ENCODE results near the gene BARX1. TPM values are rescaled to one million over a fixed set of nuclear protein-coding genes. Genes with fewer than 3 reads are reported as not detected.
"Not testable (repeated sequence)": the region's sequence is repeated elsewhere in the genome, so short reads cannot be mapped to it uniquely, and the experiment has no call there.

Gene BARX1
- total RNA-seq, 2 experiments from 2014 or later: 0.20 to 0.28 TPM

DNA sequence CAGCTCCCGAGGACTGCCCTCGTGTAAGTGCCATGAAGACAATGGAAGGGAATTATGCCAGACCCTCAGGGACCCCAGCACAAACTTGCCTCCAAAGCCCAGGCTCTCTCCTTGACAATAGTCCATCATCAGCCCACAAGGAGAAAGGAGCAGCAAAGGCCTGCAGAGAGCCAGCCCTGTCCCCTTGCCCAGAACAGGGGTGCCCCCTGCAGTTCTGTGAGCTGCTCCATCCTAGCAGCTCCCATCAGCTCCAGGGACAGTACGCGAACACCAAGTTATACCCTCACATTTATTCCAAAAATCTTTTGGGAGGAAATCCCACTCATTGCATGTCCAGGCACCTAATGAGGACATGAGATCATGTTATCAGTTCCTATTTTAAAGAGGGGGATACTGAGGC is 11.1 kb downstream of the BARX1 start:
- H3K27ac Mint-ChIP-seq: no peak overlapping the region
- POLR2A ChIA-PET: no interaction called here

DNA sequence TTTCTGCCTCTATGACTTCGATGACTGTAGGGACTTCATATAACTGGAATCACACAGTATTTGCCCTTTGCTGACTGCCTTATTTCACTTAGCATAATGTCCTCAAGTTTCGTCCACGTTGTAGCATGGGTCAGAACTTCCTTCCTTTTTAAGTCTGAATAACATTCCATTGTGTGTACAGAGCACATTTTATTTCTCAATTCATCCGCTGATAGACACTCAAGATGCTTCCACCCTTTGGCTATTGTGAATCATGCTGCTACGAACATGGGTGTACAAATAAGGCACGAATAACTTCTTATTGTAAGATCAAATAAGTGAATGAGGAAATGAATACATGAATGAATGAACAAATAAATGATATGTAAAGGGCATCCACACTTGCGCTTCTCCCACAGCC is 13.0 kb downstream of the BARX1 start:
- CTCF ChIA-PET: interaction anchor here (1.2 kb wide), 1 partner anchor 115 kb away, joined by 3 read pairs; no protein-coding TSS in a partner anchor
- Mint-ChIP-seq H3K4me1 (peaks cover 14% of the 10 kb centered on the region), H3K9me3 (no peaks in the 10 kb centered on the region)

More for the DNA sequence above, 11.1 kb downstream of the BARX1 start:
- H3K4me3 Mint-ChIP-seq: no peak overlapping the region
- no peak for DNase-seq
- CTCF ChIA-PET: interaction anchor here (1.0 to 1.6 kb wide), 3 partner anchors 18 to 262 kb away, joined by 3 to 7 read pairs (median 3); no protein-coding TSS in a partner anchor
- H3K4me1 Mint-ChIP-seq: peaks cover 14% of the 10 kb centered on the region
- H3K36me3 Mint-ChIP-seq (ENCODE audit: low read depth): no peaks in the 10 kb centered on the region
- H3K27me3 Mint-ChIP-seq: peaks cover 75% of the 10 kb centered on the region
- no peaks in the 10 kb centered on the region for H3K9me3 Mint-ChIP-seq

DNA sequence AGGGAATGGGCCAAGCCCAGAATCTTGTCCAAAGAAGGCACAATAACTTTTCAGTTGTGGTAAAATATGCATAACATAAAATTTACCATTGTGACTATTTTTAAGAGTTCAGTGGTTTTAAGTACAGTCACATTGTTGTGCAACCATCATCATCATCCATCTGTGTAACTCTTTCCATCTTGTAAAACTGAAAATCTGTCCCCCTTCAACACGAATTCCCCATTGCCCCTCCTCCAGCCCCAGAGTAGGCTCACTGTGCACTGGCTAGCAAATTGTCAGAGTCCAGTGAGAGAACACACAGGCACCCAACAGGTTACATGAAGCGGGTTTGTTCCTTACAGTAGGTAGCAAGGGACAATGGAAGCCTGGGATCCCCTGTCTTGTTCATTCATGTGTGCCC is 13.7 kb downstream of the BARX1 start:
- ChIA-PET CTCF (no interaction called here), POLR2A (no interaction called here)
- no peak overlapping the region for H3K4me3 Mint-ChIP-seq

More for the DNA sequence above, 13.0 kb downstream of the BARX1 start:
- no peak for DNase-seq
- H3K4me3 Mint-ChIP-seq: no peak overlapping the region
- no peaks in the 10 kb centered on the region for H3K36me3 Mint-ChIP-seq (ENCODE audit: low read depth)
- POLR2A ChIA-PET: no interaction called here
- peaks cover 65% of the 10 kb centered on the region for H3K27me3 Mint-ChIP-seq
- H3K27ac Mint-ChIP-seq: no peak overlapping the region

DNA sequence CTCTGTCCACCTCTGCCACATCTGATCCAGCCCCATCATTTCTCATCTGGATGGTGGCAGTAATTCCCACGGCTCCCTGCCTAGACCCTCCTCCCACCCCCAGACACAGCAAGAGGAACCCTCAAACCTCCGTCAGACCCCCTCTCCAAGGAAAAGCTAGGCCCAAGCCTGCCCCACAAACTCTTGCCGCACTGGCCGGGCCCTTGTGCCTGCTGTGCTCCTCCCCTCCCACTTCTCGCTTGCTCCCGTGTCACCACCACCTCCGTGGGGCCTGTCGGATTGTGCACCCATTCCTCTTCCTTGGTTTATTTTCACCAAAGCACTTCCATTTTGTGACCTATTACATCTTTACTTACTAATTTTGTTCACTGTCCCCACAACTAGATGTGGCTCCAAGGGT is 14.2 kb downstream of the BARX1 start:
- POLR2A ChIA-PET: no interaction called here
- Mint-ChIP-seq H3K4me3 (no peak overlapping the region), H3K4me1 (peaks cover 7% of the 10 kb centered on the region), H3K27ac (no peak overlapping the region), H3K36me3 (ENCODE audit: low read depth) (no peaks in the 10 kb centered on the region), H3K9me3 (no peaks in the 10 kb centered on the region), H3K27me3 (peaks cover 55% of the 10 kb centered on the region)
- CTCF ChIA-PET: no interaction called here
- DNase-seq: no peak

More for the DNA sequence above, 13.7 kb downstream of the BARX1 start:
- Mint-ChIP-seq H3K27me3 (peaks cover 58% of the 10 kb centered on the region), H3K27ac (no peak overlapping the region), H3K4me1 (peaks cover 12% of the 10 kb centered on the region), H3K9me3 (no peaks in the 10 kb centered on the region), H3K36me3 (ENCODE audit: low read depth) (no peaks in the 10 kb centered on the region)
- DNase-seq: no peak

DNA sequence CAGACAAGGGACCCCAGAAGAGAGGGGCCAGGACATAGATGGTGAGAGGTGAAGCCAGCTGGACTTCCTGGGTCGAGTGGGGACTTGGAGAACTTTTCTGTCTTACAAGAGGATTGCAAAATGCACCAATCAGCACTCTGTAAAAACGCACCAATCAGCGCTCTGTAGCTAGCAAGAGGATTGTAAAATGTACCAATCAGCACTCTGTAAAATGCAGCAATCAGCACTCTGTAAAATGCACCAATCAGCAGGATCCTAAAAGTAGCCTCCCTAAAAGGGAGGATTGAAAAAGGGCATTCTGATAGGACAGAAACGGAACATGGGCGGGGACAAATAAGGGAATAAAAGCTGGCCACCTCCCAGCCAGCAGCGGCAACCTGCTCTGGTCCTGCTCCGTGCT is 15.6 kb downstream of the BARX1 start:
- H3K36me3 Mint-ChIP-seq (ENCODE audit: low read depth); H3K4me3 Mint-ChIP-seq; H3K4me1 Mint-ChIP-seq; DNase-seq; H3K9me3 Mint-ChIP-seq; POLR2A ChIA-PET; CTCF ChIA-PET; H3K27ac Mint-ChIP-seq: not testable (repeated sequence)
- peaks cover 48% of the 10 kb centered on the region for H3K27me3 Mint-ChIP-seq

DNA sequence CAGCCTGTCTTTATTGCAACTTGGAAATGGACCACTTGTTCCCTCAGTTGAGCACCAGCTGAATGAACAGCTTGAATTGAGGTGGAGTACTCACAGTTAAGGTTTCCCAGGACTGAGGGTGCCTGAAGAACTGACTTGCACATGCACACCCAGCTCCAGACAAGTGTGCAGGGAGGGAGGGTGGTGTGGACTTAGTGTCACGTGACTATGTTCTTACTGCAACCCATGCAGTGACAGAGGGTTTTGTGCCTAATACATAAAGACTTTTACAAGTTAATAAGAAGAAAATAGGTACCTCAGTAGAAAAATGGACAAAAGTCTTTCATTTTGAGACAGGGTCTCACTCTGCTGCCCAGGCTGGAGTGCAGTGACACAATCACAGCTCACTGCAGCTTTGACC is 18.0 kb downstream of the BARX1 start:
- no peaks in the 10 kb centered on the region for H3K4me1 Mint-ChIP-seq
- DNase-seq: no peak
- no peak overlapping the region for H3K4me3 Mint-ChIP-seq
- H3K9me3 Mint-ChIP-seq: no peaks in the 10 kb centered on the region
- no peak overlapping the region for H3K27ac Mint-ChIP-seq
- H3K36me3 Mint-ChIP-seq (ENCODE audit: low read depth): no peaks in the 10 kb centered on the region
- POLR2A ChIA-PET: no interaction called here
- peaks cover 31% of the 10 kb centered on the region for H3K27me3 Mint-ChIP-seq
- CTCF ChIA-PET: interaction anchor here (0.6 kb wide), 1 partner anchor 9 kb away, joined by 3 read pairs; no protein-coding TSS in a partner anchor

DNA sequence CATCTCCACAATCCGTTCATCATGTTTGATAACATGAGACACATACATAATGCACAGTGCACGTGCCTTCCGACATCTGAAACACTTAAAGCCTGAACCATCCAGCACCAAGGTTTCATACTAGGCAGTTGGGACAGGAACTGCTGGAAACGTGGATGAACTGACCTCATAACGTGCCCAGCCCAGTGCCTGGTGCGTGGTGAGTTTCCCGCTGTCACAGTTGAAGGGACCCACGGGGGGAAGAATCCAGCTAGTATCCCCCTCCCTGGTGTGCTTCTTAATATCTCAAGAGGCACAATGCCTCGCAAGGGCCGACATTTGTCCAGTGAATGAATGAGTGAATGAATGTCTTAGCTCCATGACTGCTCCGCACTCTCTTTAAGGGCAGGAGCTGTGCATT is 23.2 kb downstream of the BARX1 start:
- DNase-seq: no peak
- H3K27ac Mint-ChIP-seq: no peak overlapping the region
- POLR2A ChIA-PET: no interaction called here
- H3K27me3 Mint-ChIP-seq: peaks cover 21% of the 10 kb centered on the region
- CTCF ChIA-PET: no interaction called here
- H3K36me3 Mint-ChIP-seq (ENCODE audit: low read depth): no peaks in the 10 kb centered on the region
- no peak overlapping the region for H3K4me3 Mint-ChIP-seq
- H3K9me3 Mint-ChIP-seq: no peaks in the 10 kb centered on the region
- no peaks in the 10 kb centered on the region for H3K4me1 Mint-ChIP-seq

DNA sequence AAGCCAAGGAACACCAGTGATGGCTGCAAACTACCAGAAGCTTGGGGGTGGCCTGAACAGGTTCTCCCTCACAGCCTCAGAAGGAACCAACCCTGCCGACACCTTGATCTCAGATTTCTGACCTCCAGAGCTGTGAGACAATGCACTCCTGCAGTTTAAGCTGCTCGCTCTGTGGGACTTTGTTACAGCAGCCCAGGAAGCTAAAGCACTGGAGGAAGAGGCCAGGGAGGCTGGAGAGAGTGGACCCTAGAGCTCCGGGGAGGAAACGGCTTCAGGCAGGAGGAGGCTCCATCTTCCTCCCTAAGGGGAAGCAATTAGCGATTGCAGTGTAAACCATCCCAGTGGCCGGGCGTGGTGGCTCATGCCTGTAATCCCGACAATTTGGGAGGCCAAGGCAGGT is 25.1 kb downstream of the BARX1 start:
- Mint-ChIP-seq H3K27me3 (peaks cover 15% of the 10 kb centered on the region), H3K9me3 (no peaks in the 10 kb centered on the region), H3K4me3 (no peak overlapping the region), H3K27ac (no peak overlapping the region), H3K4me1 (no peaks in the 10 kb centered on the region), H3K36me3 (ENCODE audit: low read depth) (no peaks in the 10 kb centered on the region)
- no peak for DNase-seq
- ChIA-PET CTCF (no interaction called here), POLR2A (no interaction called here)

DNA sequence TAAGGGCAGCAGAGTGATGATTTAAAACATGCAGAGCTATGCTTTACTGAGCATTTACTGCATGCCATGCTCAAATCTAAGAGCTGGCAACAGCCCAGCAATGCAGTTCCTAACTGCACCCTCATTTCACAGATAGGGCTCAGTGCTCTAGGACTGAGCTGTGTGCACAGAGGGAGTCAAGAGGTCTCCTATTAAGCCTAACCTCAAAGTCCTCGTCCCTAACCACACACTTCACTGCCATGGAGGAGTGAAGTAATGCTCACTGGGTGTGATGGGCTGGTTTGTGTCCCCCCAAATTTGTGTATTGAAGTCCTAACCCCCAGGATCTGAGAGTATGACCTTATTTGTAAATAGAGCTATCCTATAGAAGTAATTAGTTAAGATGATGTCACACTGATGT is 25.9 kb downstream of the BARX1 start:
- CTCF ChIA-PET: no interaction called here

DNA sequence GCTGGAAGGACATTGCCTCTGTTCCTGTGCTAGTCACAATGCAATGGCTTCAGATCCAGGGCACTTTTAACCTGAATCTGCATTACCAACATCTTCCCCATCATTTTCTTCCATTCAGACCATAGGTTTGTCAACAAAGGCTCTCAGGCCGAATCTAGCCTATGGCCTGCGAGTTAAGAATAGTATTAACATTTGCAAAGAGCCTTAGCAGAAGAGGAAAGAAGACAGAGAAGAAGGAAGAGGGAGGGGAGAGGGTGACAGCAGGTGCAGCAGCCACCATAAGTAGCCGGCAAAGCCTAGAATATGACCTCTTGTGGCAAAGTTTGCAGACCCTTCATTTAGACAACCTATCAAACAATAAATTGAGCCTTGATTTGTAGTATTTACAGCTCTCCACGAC is 32.6 kb downstream of the BARX1 start:
- DNase-seq: no peak
- no peaks in the 10 kb centered on the region for H3K4me1 Mint-ChIP-seq
- no peaks in the 10 kb centered on the region for H3K36me3 Mint-ChIP-seq (ENCODE audit: low read depth)
- no peak overlapping the region for H3K27ac Mint-ChIP-seq
- no peaks in the 10 kb centered on the region for H3K27me3 Mint-ChIP-seq
- H3K4me3 Mint-ChIP-seq: no peak overlapping the region
- ChIA-PET POLR2A (no interaction called here), CTCF (no interaction called here)
- H3K9me3 Mint-ChIP-seq: no peaks in the 10 kb centered on the region

More for the DNA sequence above, 25.9 kb downstream of the BARX1 start:
- Mint-ChIP-seq H3K4me1 (no peaks in the 10 kb centered on the region), H3K27me3 (peaks cover 12% of the 10 kb centered on the region), H3K36me3 (ENCODE audit: low read depth) (no peaks in the 10 kb centered on the region), H3K4me3 (no peak overlapping the region), H3K27ac (no peak overlapping the region), H3K9me3 (no peaks in the 10 kb centered on the region)
- DNase-seq: no peak
- POLR2A ChIA-PET: no interaction called here

DNA sequence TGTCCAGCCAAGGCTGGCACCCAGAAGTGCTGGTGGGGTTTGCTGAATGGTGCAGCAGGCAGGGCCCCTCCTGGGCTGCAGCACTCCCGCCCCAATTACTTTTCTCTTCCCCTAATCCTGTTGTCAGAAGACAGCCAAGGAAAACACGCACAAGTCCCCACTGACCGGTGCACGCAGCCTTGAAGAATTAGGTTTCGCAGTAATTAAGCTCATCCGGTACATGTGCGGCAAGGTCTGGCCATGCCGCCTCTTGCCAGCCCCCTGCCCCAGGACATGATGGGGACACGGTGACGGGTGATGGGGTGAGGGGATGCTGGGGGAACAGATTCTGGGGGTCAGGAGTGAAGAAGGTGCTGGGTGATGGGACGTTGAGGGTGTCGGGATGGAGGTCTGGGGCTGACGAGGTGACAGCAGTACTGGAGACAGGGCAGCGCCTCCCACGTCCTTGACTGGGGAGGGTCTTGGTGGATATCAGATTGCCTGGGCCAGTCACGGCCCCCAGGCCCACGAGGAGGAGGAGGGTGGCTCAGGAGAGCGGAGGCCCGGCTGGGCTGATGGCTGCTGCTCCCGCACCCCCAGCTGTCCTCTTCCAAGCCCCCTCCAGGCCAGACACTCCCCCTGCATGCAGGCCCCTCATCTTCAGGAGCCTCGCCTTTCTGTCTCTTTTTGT is 34.9 kb downstream of the BARX1 start:
- no peaks in the 10 kb centered on the region for H3K36me3 Mint-ChIP-seq (ENCODE audit: low read depth)
- H3K4me3 Mint-ChIP-seq: no peak overlapping the region
- no peak overlapping the region for H3K27ac Mint-ChIP-seq
- DNase-seq: no peak
- no peaks in the 10 kb centered on the region for H3K4me1 Mint-ChIP-seq
- no peaks in the 10 kb centered on the region for H3K27me3 Mint-ChIP-seq
- POLR2A ChIA-PET: no interaction called here
- CTCF ChIA-PET: no interaction called here
- no peaks in the 10 kb centered on the region for H3K9me3 Mint-ChIP-seq

DNA sequence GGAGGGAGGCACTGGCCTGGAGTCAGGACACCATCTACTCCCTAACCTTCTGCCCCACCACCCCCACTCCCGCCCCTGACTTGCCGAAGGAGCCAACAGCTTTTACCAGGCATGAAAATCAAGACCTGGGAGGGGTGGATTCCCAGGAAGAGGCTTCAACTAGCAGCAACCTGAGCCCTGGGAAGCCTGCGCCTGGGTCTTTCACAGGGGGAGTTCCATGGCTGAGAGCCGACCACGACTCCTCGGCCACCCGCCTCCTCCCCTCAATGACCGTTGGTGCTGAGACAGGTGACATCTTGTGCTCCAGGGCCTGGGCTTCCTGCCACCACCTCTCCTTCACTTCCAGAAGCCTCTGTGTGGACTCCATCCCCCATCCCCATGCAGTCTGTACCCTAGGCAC is 37.1 kb downstream of the BARX1 start:
- no peaks in the 10 kb centered on the region for H3K9me3 Mint-ChIP-seq
- H3K4me1 Mint-ChIP-seq: no peaks in the 10 kb centered on the region
- H3K27ac Mint-ChIP-seq: no peak overlapping the region
- H3K36me3 Mint-ChIP-seq (ENCODE audit: low read depth): no peaks in the 10 kb centered on the region
- CTCF ChIA-PET: no interaction called here
- DNase-seq: no peak
- H3K4me3 Mint-ChIP-seq: no peak overlapping the region
- POLR2A ChIA-PET: no interaction called here
- no peaks in the 10 kb centered on the region for H3K27me3 Mint-ChIP-seq

DNA sequence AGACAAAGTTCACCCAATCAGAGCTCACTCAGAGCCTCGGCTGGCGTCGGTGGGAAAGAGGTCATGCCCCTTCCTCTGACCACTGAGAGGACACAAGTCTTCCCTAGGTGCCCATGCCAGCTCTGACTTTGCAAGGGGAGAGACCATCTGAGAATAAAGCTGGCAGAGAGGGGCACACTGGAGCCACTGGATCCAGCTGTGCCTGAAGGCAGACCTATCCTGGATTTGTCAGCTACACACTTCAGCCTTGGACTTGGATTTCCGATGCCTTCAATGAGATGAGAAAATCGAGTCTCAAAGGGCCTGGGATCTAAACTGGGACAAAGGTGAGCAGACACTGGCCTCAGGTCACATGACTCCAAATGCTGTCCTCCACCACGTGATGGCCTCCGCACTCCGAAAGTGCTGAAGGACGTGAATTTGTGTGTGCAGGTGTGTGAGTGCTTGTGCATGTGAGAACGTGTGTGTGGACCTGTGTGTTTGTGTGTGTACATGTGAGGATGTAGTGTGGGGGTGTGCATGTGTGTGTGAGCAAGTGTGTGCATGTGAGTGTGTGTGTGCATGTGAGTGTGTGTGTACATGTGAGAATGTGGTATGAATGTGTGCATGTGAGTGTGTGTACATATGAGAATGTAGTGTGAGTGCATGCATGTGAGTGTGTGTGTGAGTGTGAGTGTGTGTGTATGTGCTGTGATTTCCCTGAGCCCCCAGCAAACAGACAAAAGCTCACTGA is 37.9 kb downstream of the BARX1 start:
- CTCF ChIA-PET: no interaction called here
- no peaks in the 10 kb centered on the region for H3K9me3 Mint-ChIP-seq
- POLR2A ChIA-PET: no interaction called here
- peaks cover 3% of the 10 kb centered on the region for H3K4me1 Mint-ChIP-seq
- no peak overlapping the region for H3K4me3 Mint-ChIP-seq
- H3K27ac Mint-ChIP-seq: no peak overlapping the region
- H3K27me3 Mint-ChIP-seq: no peaks in the 10 kb centered on the region
- H3K36me3 Mint-ChIP-seq (ENCODE audit: low read depth): no peaks in the 10 kb centered on the region
- no peak for DNase-seq

DNA sequence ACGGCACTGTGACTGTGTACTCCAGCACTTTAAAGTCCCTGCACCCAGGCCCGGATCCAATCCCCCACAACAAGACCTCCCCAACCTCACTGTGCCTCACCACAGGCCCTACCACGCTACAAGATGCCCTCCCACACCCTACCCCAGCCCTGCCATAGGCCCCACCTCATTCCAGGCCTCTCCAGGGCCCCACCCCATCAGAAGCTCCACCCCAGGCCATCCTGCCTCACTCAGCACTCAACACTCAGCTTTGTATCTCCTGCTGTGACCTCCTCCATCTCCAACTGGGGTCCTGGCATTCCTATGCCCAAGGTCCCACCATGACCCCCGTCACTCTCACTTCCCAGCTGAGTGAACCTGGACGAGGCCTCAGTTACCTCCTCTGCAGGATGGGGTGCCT is 38.8 kb downstream of the BARX1 start:
- Mint-ChIP-seq H3K27ac (no peak overlapping the region), H3K36me3 (ENCODE audit: low read depth) (no peaks in the 10 kb centered on the region), H3K4me3 (no peak overlapping the region), H3K9me3 (no peaks in the 10 kb centered on the region), H3K27me3 (no peaks in the 10 kb centered on the region), H3K4me1 (peaks cover 3% of the 10 kb centered on the region)
- ChIA-PET POLR2A (no interaction called here), CTCF (interaction anchor here (1.3 kb wide), 1 partner anchor 47 kb away, joined by 4 read pairs; no protein-coding TSS in a partner anchor)
- no peak for DNase-seq
